GM12878 (cell line): ENCODE measurements around the gene ATF3. TPM values are rescaled to one million over a fixed set of nuclear protein-coding genes. Genes with fewer than 3 reads are reported as not detected.

Source experiments
- ATAC-seq: fragments of 200-7000 bp; cut with Tn5 transposase; 3 replicates; pipeline ENCODE4 v1.9.1; 2020; ENCODE audit warnings: mild to moderate bottlenecking, moderate library complexity
- BruUV-seq: library from RNA; stranded (reverse); fragments of 400-500 nt; replicated peaks from 2 replicates; lab custom pipeline; 2021; lab: Mats Ljungman, UMichigan
- CTCF ChIA-PET: fragments of 300-600 bp; sonication (Branson Sonifier 250); formaldehyde crosslinking; extraction: SDS; loops from one replicate; lab custom pipeline; 2021; ENCODE audit warnings: inconsistent platforms; lab: Yijun Ruan, JAX
- POLR2A ChIA-PET: fragments of 350-600 bp; formaldehyde crosslinking; extraction: SDS; loops from one replicate; lab custom pipeline; 2021; ENCODE audit warnings: inconsistent platforms; lab: Charles Lee
- RAD21 ChIA-PET: fragments of 300-600 bp; sonication (Branson Sonifier 250); formaldehyde crosslinking; loops from one replicate; lab custom pipeline; 2023; ENCODE audit warnings: antibody characterized with exemption; ENCODE audit not compliant: unreplicated experiment; lab: Charles Lee
- SMC1A ChIA-PET: fragments of 300-600 bp; sonication (Branson Sonifier 250); formaldehyde crosslinking; loops from one replicate; lab custom pipeline; 2023; ENCODE audit not compliant: unreplicated experiment, uncharacterized antibody; lab: Charles Lee
- DNase-seq: peaks from one replicate; pipeline ENCODE4 v3.0.0-alpha.2; 2011; ENCODE audit warnings: low read depth, low spot score
- FAIRE-seq: peaks from 3 replicates; lab custom pipeline; 2011; peaks lifted over from hg19 to GRCh38; lab: Jason Lieb, UNC
- H2AFZ ChIP-seq: 2 replicates; pipeline ENCODE4 v1.6.0; 2011; ENCODE audit warnings: low read depth, low read length, control low read depth; ENCODE audit not compliant: control insufficient read depth
- H3K27ac ChIP-seq: 2 replicates; pipeline ENCODE4 v1.5.1; 2011; ENCODE audit warnings: control low read depth; ENCODE audit not compliant: control insufficient read depth, insufficient read depth
- H3K27me3 ChIP-seq, 2 experiments: replicated peaks in 1 of 2; 2 replicates each; pipeline versions ENCODE4 v1.6.0 to v1.6.1; 2011; ENCODE audit warnings: low read length in 1 of 2; ENCODE audit not compliant: control insufficient read depth in 2 of 2, insufficient read depth in 2 of 2
- H3K36me3 ChIP-seq, 2 experiments: 2 replicates each; pipeline ENCODE4 v1.5.1; 2011; ENCODE audit warnings: low read length in 1 of 2; ENCODE audit not compliant: control insufficient read depth in 2 of 2, insufficient read depth in 2 of 2
- H3K4me1 ChIP-seq: 2 replicates; pipeline ENCODE4 v1.6.1; 2011; ENCODE audit warnings: mild to moderate bottlenecking, low read length, moderate library complexity, mixed read lengths; ENCODE audit not compliant: control insufficient read depth, insufficient read depth
- H3K4me2 ChIP-seq: 2 replicates; pipeline ENCODE4 v1.6.0; 2011; ENCODE audit warnings: control low read depth; ENCODE audit not compliant: control insufficient read depth, insufficient read depth
- H3K4me3 ChIP-seq: fragments of 200-600 bp; sonication (generic); 2 replicates; pipeline ENCODE4 v1.5.1; 2016
- H3K79me2 ChIP-seq: 2 replicates; pipeline ENCODE4 v1.6.0; 2011; ENCODE audit warnings: low read length; ENCODE audit not compliant: control insufficient read depth, insufficient read depth
- H3K9ac ChIP-seq: 2 replicates; pipeline ENCODE4 v1.8.0; 2011; ENCODE audit warnings: low read length, control low read depth, mixed read lengths; ENCODE audit not compliant: control insufficient read depth, insufficient read depth
- H3K9me3 ChIP-seq: replicated peaks from 3 replicates; pipeline ENCODE4 v1.5.1; 2011; ENCODE audit warnings: mild to moderate bottlenecking, low read length; ENCODE audit not compliant: control insufficient read depth, insufficient read depth
- H4K20me1 ChIP-seq: 2 replicates; pipeline ENCODE4 v1.6.0; 2011; ENCODE audit not compliant: control insufficient read depth, insufficient read depth
- ASH2L ChIP-seq: fragments of 300-600, 200-600 bp; sonication (generic); IDR thresholded peaks from 2 replicates; pipeline ENCODE4 v1.6.1; 2017; ENCODE audit warnings: low read depth, mild to moderate bottlenecking, borderline replicate concordance
- BMI1 ChIP-seq: fragments of 450-650 bp; IDR thresholded peaks from 2 replicates; pipeline ENCODE4 v1.6.1; 2016; ENCODE audit warnings: mild to moderate bottlenecking, moderate library complexity, borderline replicate concordance
- FOXK2 ChIP-seq: fragments of 450-650 bp; IDR thresholded peaks from 2 replicates; pipeline ENCODE4 v1.6.1; 2017; ENCODE audit warnings: mild to moderate bottlenecking, moderate library complexity
- LARP7 ChIP-seq: fragments of 450-650 bp; IDR thresholded peaks from 2 replicates; pipeline ENCODE4 v1.6.1; 2017; ENCODE audit warnings: mild to moderate bottlenecking
- SMC3 ChIP-seq: IDR thresholded peaks from 2 replicates; pipeline ENCODE4 v1.6.1; 2011; ENCODE audit warnings: low read length, improper control_type of control experiment, borderline replicate concordance
- ZBED1 ChIP-seq: IDR thresholded peaks from 2 replicates; pipeline ENCODE4 v1.6.1; 2016; ENCODE audit warnings: borderline replicate concordance
- WGBS: methylation state at CpG from one replicate; pipeline ENCODE4 v1.1.6; 2016; ENCODE audit warnings: low lambda C conversion rate; ENCODE audit not compliant: insufficient replicate concordance, insufficient coverage; ENCODE audit errors: missing lambda C conversion rate; 5-methylcytosine and 5-hydroxymethylcytosine counted together
- in situ Hi-C: fragments of 300-500 bp; cut with MboI; formaldehyde crosslinking; loops from 9 replicates; pipeline ENCODE4 v1.14.3; 2018; ENCODE audit warnings: mixed read lengths
- intact Hi-C: fragments of 100-400 bp; cut with micrococcal nuclease; formaldehyde crosslinking; loops from one replicate; pipeline ENCODE4 v1.14.2; 2022; ENCODE audit not compliant: unreplicated experiment
- polyA plus RNA-seq, 11 experiments: library from polyadenylated mRNA; depleted of rRNA in 4 of 11; unstranded in 6 of 11; stranded (reverse) in 5 of 11; fragments of >200 nt; fragmentation: Nextera tagmentation in 4 of 11; fragmentation: Illumina TruSeq in 1 of 11; extraction: Ambion mirVana in 4 of 11; extraction: Trizol in 1 of 11; gene quantifications; 1 replicate in 1 of 11; 2 replicates in 10 of 11; pipeline versions ENCODE4 v1.2.1 to v1.2.3, GENCODE V29; 2011 to 2016; ENCODE audit warnings: inconsistent platforms in 2 of 11, missing spikeins in 2 of 11, low read depth in 1 of 11
- total RNA-seq, 4 experiments: library from RNA; depleted of rRNA in 3 of 4; stranded (reverse); fragments of >200 nt in 3 of 4; fragmentation: Illumina TruSeq in 1 of 4; extraction: Trizol in 1 of 4; gene quantifications; 2 replicates each; pipeline versions ENCODE4 v1.2.1 to v1.2.3, GENCODE V29; 2013 to 2021
- TF ChIP-seq, protein P1 (sequence below): IDR thresholded peaks from 2 replicates; pipeline ENCODE4 v1.6.1; 2012; ENCODE audit warnings: low read depth, low read length, improper control_type of control experiment
- TF ChIP-seq, protein P2 (sequence below): fragments of 450-650 bp; IDR thresholded peaks from 2 replicates; pipeline ENCODE4 v1.6.1; 2016; ENCODE audit warnings: mild to moderate bottlenecking, moderate library complexity, borderline replicate concordance

The ATF3 gene
- total and polyA plus RNA-seq, 10 of the 15 experiments (the other 5 are each of a cell fraction or from before 2014, with no cell fraction given): 3.0 to 13.9 (median 8.3) TPM

DNA sequence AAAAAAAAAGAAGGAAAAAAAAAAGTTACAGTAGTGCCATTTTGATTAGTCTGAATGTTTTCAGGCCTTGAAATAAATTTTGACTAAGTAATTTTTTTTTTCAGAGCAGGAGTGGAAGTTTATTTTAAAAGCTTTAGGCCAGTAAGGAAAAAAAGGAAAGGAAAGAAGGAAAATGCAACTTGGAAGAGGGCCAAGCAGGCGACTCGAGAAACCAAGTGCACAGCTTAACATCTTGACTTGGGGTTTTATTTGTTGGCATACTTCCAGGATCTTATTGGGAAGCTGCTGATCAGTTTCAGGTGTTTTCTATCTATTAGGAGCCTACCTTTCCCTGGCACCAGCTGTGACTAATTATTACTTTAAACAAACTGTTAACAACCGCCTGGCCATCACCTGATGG is 41.7 kb downstream of the ATF3 start:
- Histone ChIP-seq H3K27me3 (no peaks in the 10 kb centered on the region), H3K4me1 (no peaks in the 10 kb centered on the region), H4K20me1 (no peaks in the 10 kb centered on the region), H3K9me3 (no peaks in the 10 kb centered on the region), H3K79me2 (no peaks in the 10 kb centered on the region), H3K27ac (no peak overlapping the region), H3K4me2 (no peak overlapping the region), H3K9ac (no peak overlapping the region), H3K4me3 (no peak overlapping the region), H3K36me3 (no peaks in the 10 kb centered on the region), H2AFZ (no peak overlapping the region)
- in situ Hi-C loops (no loop called here), intact Hi-C loops (no loop called here)
- DNase-seq (no peak), ATAC-seq (no peak), FAIRE-seq (no peak)
- BruUV-seq: no TSS peak
- POLR2A ChIA-PET: no interaction called here
- CTCF ChIA-PET: interaction anchor here (0.6 to 1.8 kb wide), 5 partner anchors 15 to 185 kb away, joined by 3 to 12 read pairs (median 4); no protein-coding TSS in a partner anchor
- 70% methylated on average over 3 of the region's 3 CpGs for WGBS
- RAD21 ChIA-PET: interaction anchor here (1.7 kb wide), 1 partner anchor 173 kb away, joined by 6 read pairs; no protein-coding TSS in a partner anchor
- TF ChIP-seq BMI1: no peak
- TF ChIP-seq, protein P1, sequence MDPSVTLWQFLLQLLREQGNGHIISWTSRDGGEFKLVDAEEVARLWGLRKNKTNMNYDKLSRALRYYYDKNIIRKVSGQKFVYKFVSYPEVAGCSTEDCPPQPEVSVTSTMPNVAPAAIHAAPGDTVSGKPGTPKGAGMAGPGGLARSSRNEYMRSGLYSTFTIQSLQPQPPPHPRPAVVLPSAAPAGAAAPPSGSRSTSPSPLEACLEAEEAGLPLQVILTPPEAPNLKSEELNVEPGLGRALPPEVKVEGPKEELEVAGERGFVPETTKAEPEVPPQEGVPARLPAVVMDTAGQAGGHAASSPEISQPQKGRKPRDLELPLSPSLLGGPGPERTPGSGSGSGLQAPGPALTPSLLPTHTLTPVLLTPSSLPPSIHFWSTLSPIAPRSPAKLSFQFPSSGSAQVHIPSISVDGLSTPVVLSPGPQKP: no peak
- no peak for TF ChIP-seq FOXK2
- no peak for TF ChIP-seq SMC3
- TF ChIP-seq, protein P2, sequence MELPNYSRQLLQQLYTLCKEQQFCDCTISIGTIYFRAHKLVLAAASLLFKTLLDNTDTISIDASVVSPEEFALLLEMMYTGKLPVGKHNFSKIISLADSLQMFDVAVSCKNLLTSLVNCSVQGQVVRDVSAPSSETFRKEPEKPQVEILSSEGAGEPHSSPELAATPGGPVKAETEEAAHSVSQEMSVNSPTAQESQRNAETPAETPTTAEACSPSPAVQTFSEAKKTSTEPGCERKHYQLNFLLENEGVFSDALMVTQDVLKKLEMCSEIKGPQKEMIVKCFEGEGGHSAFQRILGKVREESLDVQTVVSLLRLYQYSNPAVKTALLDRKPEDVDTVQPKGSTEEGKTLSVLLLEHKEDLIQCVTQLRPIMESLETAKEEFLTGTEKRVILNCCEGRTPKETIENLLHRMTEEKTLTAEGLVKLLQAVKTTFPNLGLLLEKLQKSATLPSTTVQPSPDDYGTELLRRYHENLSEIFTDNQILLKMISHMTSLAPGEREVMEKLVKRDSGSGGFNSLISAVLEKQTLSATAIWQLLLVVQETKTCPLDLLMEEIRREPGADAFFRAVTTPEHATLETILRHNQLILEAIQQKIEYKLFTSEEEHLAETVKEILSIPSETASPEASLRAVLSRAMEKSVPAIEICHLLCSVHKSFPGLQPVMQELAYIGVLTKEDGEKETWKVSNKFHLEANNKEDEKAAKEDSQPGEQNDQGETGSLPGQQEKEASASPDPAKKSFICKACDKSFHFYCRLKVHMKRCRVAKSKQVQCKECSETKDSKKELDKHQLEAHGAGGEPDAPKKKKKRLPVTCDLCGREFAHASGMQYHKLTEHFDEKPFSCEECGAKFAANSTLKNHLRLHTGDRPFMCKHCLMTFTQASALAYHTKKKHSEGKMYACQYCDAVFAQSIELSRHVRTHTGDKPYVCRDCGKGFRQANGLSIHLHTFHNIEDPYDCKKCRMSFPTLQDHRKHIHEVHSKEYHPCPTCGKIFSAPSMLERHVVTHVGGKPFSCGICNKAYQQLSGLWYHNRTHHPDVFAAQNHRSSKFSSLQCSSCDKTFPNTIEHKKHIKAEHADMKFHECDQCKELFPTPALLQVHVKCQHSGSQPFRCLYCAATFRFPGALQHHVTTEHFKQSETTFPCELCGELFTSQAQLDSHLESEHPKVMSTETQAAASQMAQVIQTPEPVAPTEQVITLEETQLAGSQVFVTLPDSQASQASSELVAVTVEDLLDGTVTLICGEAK: no peak
- no peak for TF ChIP-seq ASH2L
- TF ChIP-seq ZBED1: no peak
- TF ChIP-seq LARP7: no peak
- SMC1A ChIA-PET: interaction anchor here (0.6 to 2.0 kb wide), 5 partner anchors 9 to 173 kb away, joined by 3 to 6 read pairs (median 3); no protein-coding TSS in a partner anchor
